Astrocyte of the spinal cord (primary cell): Measurements from ENCODE around the gene GUCY1B1.

Source experiments
- DNase-seq: peaks from one replicate; pipeline ENCODE4 v3.0.0; 2011; ENCODE audit warnings: low read depth, low spot score
- H3K4me3 ChIP-seq: 2 replicates; pipeline ENCODE4 v1.5.1; 2011; ENCODE audit warnings: low read depth, mild to moderate bottlenecking, low read length, moderate library complexity
- in situ Hi-C: cut with HindIII; loops from 2 replicates; pipeline ENCODE4 v1.10.0; 2017; ENCODE audit warnings: low sequenced_read_pairs
- TF ChIP-seq, protein P1 (sequence below): IDR thresholded peaks from 2 replicates; pipeline ENCODE4 v1.5.1; 2012; ENCODE audit warnings: low read depth, mild to moderate bottlenecking, low read length, inconsistent platforms

The GUCY1B1 gene

GRCh38 chr4:155818639-155819038 is 59.8 kb downstream of the GUCY1B1 start:
- no peak for DNase-seq
- H3K4me3 ChIP-seq = no peak overlapping the region
- in situ Hi-C loops = no loop called here
- TF ChIP-seq, protein P1, sequence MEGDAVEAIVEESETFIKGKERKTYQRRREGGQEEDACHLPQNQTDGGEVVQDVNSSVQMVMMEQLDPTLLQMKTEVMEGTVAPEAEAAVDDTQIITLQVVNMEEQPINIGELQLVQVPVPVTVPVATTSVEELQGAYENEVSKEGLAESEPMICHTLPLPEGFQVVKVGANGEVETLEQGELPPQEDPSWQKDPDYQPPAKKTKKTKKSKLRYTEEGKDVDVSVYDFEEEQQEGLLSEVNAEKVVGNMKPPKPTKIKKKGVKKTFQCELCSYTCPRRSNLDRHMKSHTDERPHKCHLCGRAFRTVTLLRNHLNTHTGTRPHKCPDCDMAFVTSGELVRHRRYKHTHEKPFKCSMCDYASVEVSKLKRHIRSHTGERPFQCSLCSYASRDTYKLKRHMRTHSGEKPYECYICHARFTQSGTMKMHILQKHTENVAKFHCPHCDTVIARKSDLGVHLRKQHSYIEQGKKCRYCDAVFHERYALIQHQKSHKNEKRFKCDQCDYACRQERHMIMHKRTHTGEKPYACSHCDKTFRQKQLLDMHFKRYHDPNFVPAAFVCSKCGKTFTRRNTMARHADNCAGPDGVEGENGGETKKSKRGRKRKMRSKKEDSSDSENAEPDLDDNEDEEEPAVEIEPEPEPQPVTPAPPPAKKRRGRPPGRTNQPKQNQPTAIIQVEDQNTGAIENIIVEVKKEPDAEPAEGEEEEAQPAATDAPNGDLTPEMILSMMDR = no peak

- in situ Hi-C loops = no loop called here
- TF ChIP-seq, protein P1 = no peak
- DNase-seq = no peak
Measured at GRCh38 chr4:155819066-155819465, 60.2 kb downstream of the GUCY1B1 start.

DNA sequence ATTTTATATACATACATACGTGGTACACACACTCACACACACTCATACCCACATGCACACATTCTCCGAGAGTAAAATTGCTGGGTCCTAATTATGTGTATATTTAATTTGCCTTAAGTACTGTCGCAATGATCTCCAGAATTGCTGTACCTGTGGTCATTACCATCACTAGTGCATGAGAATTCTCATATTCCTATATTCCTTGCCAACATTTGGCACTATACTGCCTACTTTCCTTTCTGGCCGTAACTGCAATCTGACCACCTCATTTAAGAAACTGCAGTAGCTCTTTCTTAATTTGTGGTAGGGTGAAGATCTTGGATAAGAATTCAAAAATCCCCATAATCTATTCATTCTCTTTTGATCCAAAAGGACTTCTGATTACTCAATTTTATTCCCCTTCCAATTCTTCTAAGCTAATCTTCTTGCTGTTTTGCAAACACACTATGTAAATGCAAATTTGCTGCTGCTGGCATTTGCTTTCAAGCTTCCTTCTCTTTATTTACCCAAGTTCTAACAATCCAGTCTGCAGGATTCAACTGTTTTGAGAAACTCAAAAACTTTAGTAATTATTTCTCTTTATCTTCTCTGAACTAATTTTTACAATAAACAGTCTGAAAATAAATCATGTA is 62.2 kb downstream of the GUCY1B1 start:
- in situ Hi-C loops = no loop called here
- TF ChIP-seq, protein P1 = no peak
- DNase-seq = no peak
- no peak overlapping the region for H3K4me3 ChIP-seq

More at GRCh38 chr4:155819066-155819465, 60.2 kb downstream of the GUCY1B1 start:
- no peak overlapping the region for H3K4me3 ChIP-seq

DNA sequence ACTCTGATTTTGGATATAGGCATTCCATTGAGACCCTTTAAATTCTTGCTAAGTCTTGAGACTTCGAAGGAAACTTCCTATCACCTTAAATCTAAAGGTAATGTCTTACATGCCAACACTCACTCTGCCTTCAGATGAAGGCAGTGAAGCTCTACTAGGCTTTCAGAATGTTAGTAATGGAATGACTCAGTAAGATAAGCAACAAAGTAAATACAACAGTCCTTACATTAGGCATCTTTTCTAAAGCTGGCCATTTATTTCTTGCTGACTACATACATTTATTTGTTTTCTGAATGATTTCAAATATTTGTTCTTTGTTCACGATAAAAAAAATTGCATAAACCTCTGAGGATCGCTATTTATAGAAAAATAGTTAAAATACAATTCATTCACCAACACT is 63.8 kb downstream of the GUCY1B1 start:
- TF ChIP-seq, protein P1 = no peak
- in situ Hi-C loops = no loop called here
- no peak overlapping the region for H3K4me3 ChIP-seq
- peak; percentile 23 for DNase-seq

- in situ Hi-C loops = no loop called here
- TF ChIP-seq, protein P1 = no peak
- H3K4me3 ChIP-seq = no peak overlapping the region
- DNase-seq = peak; percentile 81
Measured at GRCh38 chr4:155828628-155829027, 69.8 kb downstream of the GUCY1B1 start.

GRCh38 chr4:155832664-155833063 is 73.8 kb downstream of the GUCY1B1 start:
- in situ Hi-C loops = no loop called here
- no peak overlapping the region for H3K4me3 ChIP-seq
- no peak for DNase-seq
- TF ChIP-seq, protein P1 = no peak
